Prostate gland (tissue), 2 donors: ENCODE data around the gene MARCHF3. TPM values are rescaled to one million over a fixed set of nuclear protein-coding genes. Genes with fewer than 3 reads are reported as not detected.

Experiments used
- DNase-seq: peaks from one replicate; pipeline ENCODE4 v3.0.0-alpha.2; 2019; ENCODE audit warnings: low spot score
- H3K27ac ChIP-seq, 2 donors: fragments of 200-600 bp; sonication (generic); 2 replicates each; pipeline ENCODE4 v1.5.1; 2017 to 2019
- H3K27me3 ChIP-seq: fragments of 200-600 bp; sonication (generic); replicated peaks from 2 replicates; pipeline ENCODE4 v1.5.1; 2019; ENCODE audit not compliant: insufficient read depth
- H3K36me3 ChIP-seq, 2 donors: fragments of 200-600 bp; sonication (generic); 1 replicate in 1 of 2; 2 replicates in 1 of 2; pipeline versions ENCODE4 v1.5.1 to v1.8.1; 2017 to 2019
- H3K4me1 ChIP-seq: fragments of 200-600 bp; sonication (generic); replicated peaks from 2 replicates; pipeline ENCODE4 v1.5.1; 2019
- H3K4me3 ChIP-seq, 2 donors: fragments of 200-600 bp; sonication (generic); 2 replicates each; pipeline ENCODE4 v1.5.1; 2017 to 2019
- H3K9me3 ChIP-seq: fragments of 200-600 bp; sonication (generic); 2 replicates; pipeline ENCODE4 v1.5.1; 2017
- POLR2A ChIP-seq: fragments of 450-650 bp; IDR thresholded peaks from one replicate; pipeline ENCODE4 v1.6.1; 2016; ENCODE audit warnings: antibody characterized with exemption, mild to moderate bottlenecking
- POLR2AphosphoS5 ChIP-seq: sonication (generic); formaldehyde crosslinking; IDR thresholded peaks from one replicate; pipeline ENCODE4 v1.6.1; 2017; ENCODE audit warnings: antibody characterized with exemption
- WGBS: methylation state at CpG from one replicate; pipeline ENCODE4 v1.1.5; 2018; 5-methylcytosine and 5-hydroxymethylcytosine counted together
- intact Hi-C: fragments of 100-400 bp; cut with DNase I; formaldehyde crosslinking; loops from one replicate; pipeline ENCODE4 v1.14.2; 2022
- total RNA-seq, 2 donors: library from RNA; depleted of rRNA; stranded (reverse); fragments of >200 nt; gene quantifications; one replicate each; pipeline ENCODE4 v1.1.0, GENCODE V29; 2016
- TF ChIP-seq, protein P1 (sequence below), 4 experiments: fragments of 200-600 bp in 2 of 4; fragments of 450-650 bp in 2 of 4; sonication (generic) in 2 of 4; IDR thresholded peaks; 1 replicate in 3 of 4; 2 replicates in 1 of 4; pipeline ENCODE4 v1.5.1; 2016 to 2019; ENCODE audit warnings: antibody characterized with exemption in 4 of 4, mild to moderate bottlenecking in 2 of 4, moderate library complexity in 2 of 4

The MARCHF3 gene
- total RNA-seq, 2 donors from 2014 or later: 1.2 to 21.1 TPM

DNA sequence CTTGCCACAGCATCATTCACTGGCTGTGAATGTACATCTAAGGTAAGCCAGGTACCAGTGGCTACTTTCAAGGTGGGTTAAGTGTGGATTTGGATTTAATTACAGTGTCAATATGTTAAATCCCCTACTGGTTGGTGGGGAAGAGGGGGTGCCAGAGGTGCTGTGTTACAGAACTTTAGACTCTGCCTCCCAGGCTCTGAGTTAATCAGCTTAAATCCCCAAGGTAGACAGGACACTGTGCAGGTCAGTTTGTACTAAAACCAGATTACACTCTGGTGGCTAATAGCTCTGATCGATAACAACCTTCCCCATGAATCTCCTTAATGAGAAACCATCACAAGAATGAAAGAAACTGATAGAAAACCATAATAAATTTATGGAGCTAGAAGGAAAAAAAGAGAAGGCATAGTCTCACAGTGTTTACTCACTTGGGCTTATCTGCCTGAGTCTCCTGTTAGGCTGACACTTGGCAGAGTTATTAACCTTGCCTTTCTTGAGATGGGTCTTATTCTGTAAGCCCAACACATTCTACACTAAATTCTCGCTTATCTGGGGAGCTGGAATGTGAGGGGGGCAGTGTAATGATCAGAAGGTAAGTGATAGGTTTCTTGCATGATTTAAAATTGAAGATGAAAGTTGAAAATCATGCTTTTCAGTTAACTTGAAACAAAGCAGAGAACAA is 146.7 kb downstream of the MARCHF3 start:
- H3K27ac ChIP-seq: no peak overlapping the region
- TF ChIP-seq, protein P1, sequence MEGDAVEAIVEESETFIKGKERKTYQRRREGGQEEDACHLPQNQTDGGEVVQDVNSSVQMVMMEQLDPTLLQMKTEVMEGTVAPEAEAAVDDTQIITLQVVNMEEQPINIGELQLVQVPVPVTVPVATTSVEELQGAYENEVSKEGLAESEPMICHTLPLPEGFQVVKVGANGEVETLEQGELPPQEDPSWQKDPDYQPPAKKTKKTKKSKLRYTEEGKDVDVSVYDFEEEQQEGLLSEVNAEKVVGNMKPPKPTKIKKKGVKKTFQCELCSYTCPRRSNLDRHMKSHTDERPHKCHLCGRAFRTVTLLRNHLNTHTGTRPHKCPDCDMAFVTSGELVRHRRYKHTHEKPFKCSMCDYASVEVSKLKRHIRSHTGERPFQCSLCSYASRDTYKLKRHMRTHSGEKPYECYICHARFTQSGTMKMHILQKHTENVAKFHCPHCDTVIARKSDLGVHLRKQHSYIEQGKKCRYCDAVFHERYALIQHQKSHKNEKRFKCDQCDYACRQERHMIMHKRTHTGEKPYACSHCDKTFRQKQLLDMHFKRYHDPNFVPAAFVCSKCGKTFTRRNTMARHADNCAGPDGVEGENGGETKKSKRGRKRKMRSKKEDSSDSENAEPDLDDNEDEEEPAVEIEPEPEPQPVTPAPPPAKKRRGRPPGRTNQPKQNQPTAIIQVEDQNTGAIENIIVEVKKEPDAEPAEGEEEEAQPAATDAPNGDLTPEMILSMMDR (IDR thresholded peaks at IDR 0.05): no peak
- TF ChIP-seq POLR2A: no peak
- no peak for TF ChIP-seq POLR2AphosphoS5
- no peaks in the 10 kb centered on the region for H3K36me3 ChIP-seq
- 54% methylated on average over 2 of the region's 2 CpGs for WGBS
- intact Hi-C loops: no loop called here
- DNase-seq: no peak
- H3K9me3 ChIP-seq: no peaks in the 10 kb centered on the region
- no peaks in the 10 kb centered on the region for H3K4me1 ChIP-seq
- H3K27me3 ChIP-seq: no peaks in the 10 kb centered on the region
- H3K4me3 ChIP-seq: no peak overlapping the region

DNA sequence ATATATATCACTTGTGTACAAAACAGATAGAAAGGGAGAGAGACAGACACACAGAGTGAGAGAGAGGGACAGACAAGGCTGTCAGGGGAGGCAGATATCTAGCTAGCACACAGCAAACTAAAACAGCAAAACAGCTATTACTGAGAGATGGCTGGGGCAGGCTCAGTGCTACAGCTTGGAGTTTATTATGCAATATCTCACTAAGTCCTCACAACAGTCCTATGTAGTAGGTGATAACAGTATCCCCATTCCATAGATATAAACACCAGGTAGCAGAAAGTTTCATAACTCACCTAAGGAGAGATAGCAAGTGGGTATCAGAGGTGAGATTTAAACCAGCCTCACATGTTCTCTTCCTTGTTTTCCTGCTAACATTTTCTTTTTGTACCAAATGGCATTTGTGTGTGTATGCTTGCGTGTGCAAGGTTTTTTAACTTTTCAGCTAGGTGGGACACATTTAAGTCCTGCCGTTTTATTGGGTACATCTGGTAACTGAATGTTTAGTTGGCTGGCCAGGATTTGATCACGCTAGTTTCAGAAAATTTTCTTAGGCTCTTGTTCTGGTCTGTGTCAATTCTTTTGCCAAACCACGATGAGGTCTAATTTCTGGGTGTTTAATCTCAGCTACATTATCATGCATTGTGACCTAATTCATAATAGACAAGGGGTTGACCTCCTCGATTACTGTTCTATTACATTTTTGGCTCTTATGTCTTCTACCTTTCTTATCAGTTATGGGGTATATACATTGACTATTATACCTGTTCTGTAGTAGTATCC is 148.3 kb downstream of the MARCHF3 start:
- no peaks in the 10 kb centered on the region for H3K27me3 ChIP-seq
- H3K9me3 ChIP-seq: no peaks in the 10 kb centered on the region
- no peak for DNase-seq
- no peaks in the 10 kb centered on the region for H3K4me1 ChIP-seq
- 51% methylated on average over 5 of the region's 5 CpGs for WGBS
- H3K36me3 ChIP-seq: no peaks in the 10 kb centered on the region
- TF ChIP-seq, protein P1 (IDR thresholded peaks at IDR 0.05): no peak
- TF ChIP-seq POLR2AphosphoS5 (peak; percentile 16), POLR2A (no peak)
- H3K4me3 ChIP-seq: no peak overlapping the region
- no peak overlapping the region for H3K27ac ChIP-seq
- intact Hi-C loops: no loop called here

- WGBS: 86% methylated on average over 4 of the region's 4 CpGs
- TF ChIP-seq, protein P1 (IDR thresholded peaks at IDR 0.05): no peak
- no peak for TF ChIP-seq POLR2A
- TF ChIP-seq POLR2AphosphoS5: no peak
- H3K4me3 ChIP-seq: no peak overlapping the region
- H3K27ac ChIP-seq: no peak overlapping the region
- no peak for DNase-seq
- no peaks in the 10 kb centered on the region for H3K4me1 ChIP-seq
- H3K36me3 ChIP-seq: no peaks in the 10 kb centered on the region
- H3K27me3 ChIP-seq: no peaks in the 10 kb centered on the region
- intact Hi-C loops: no loop called here
- no peaks in the 10 kb centered on the region for H3K9me3 ChIP-seq
Measured at GRCh38 chr5:126878634-126879033, 151.7 kb downstream of the MARCHF3 start.

DNA sequence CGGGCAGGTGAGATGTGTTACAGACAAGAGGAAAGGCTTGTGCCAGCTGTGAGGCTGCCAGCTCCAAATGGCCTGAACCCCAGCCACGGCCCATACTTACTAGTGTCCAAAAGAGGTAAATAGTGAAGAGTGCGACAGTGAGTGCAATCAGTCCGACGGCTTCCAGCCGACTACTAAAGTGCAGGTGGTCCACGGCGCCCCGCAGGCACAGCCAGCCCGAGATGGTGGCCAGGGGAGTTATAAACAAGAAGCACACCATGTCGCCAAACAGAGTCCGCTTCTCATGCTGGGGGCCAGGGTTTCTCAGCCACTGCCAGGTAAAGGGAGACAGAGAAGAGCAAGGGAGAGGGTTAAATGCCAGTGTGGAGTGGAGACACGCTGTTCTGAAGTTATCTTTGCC is 152.3 kb downstream of the MARCHF3 start:
- Histone ChIP-seq H3K4me1 (no peaks in the 10 kb centered on the region), H3K36me3 (no peaks in the 10 kb centered on the region), H3K9me3 (no peaks in the 10 kb centered on the region), H3K27me3 (no peaks in the 10 kb centered on the region), H3K27ac (no peak overlapping the region), H3K4me3 (no peak overlapping the region)
- no peak for DNase-seq
- WGBS: 56% methylated on average over 13 of the region's 13 CpGs
- no peak for TF ChIP-seq POLR2A
- TF ChIP-seq, protein P1 (IDR thresholded peaks at IDR 0.05): no peak
- no peak for TF ChIP-seq POLR2AphosphoS5
- intact Hi-C loops: no loop called here
